CD4-positive, alpha-beta T cell treated with Interleukin-15 for 1 hour (primary cell): Measurements from ENCODE around the gene GRK1.
"Not testable (repeated sequence)": the region's sequence is repeated elsewhere in the genome, so short reads cannot be mapped to it uniquely, and the experiment has no call there.

Experiments used
- DNase-seq: peaks from one replicate; pipeline ENCODE4 v3.0.0-alpha.2; 2020

Gene GRK1

GRCh38 chr13:113666951-113667701 is at the start of gene GRK1:
GRK1 (plus strand) TSS chr13:113667219; CDS start chr13:113667387, 168 bp downstream.
- DNase-seq = no peak

DNA sequence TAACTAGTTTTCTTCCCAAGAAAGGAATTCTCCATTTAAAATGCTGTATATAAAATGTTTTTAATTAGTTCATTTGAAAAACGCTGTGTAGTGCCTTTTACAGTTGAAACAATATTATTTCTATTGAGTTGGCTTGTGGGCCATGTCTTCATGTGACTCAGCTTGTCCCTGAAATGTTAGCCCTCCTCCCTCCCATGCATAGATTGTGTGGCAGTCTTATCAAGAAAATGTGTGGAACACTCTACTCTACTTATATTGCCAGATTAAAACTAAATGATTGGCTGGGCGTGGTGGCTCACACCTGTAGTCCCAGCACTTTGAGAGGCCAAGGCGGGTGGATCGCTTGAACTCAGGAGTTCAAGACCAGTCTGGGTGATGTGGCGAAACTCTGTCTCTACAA is 49.1 kb upstream of the GRK1 start:
- DNase-seq = no peak

DNA sequence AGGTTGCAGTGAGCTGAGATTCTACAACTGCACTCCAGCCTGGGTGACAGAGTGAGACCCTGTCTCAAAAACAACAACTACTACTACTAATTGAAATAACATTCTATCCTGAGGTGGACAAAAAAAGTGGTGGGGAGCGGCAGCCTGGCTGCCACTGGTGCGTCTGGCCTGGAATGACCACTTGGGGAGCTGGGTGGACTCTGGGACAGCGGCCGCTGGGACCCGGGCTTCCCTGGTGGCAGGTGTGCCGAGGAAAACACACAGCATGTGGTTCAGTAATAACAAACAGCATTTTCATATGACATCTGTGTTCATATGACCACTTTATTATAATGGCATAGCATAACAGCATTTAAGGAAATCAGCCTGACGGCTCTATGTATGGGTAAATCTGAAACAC is 48.6 kb upstream of the GRK1 start:
- no peak for DNase-seq

DNA sequence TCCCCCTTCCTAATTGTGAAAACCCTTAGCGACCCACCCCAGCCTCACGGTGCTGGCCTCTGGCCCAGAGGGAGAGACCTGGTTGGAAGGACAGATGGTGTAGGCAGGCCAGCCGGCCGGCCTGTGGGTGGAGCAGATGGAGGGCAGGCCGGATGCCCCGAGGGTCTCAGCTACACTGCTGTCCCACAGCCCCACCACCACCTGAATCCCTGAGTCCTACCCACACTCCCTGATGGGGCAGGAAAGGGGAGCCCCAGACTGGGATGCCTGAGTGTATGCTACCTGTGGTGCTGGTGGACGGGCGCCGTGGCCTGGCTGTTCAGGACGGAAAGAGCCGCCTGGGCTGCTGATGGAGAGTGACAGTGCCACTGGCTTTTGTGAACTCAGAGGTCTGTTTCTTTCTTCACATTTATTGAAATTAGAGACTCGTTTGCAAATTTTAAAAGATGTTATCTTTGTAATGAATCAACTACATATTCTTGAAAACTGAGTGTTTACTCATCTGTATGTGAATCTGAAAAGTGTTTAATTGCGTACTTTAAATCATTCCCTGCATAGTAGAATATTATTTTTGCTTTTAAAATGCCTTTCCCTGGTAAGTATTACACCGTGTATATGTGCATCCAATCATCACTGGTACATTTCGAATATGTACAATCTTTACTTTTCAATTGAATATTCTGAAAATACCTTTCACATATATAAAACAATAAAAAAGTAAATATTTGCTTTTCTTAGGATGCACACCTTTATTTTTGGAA is 46.8 kb upstream of the GRK1 start:
- no peak for DNase-seq

DNA sequence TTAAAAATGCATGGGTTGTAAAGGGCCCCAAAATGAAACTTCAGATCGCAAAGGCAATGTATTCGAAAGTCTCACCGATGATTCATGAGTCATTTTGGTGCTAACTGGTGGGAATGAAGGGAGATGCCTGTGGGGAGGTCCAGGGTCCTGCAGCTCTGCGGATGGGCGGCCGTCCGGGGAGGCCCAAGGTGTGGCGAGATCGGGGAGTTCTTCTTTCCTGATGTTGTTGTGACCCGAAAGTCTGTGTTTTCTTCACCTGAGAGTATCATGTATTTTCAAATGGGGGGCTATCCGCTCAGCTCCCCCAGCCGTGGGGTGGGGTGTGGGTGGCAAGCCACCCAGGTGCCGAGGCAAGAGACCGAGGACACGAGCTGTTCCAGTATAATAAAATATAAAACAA is 46.0 kb upstream of the GRK1 start:
- DNase-seq = no peak

DNA sequence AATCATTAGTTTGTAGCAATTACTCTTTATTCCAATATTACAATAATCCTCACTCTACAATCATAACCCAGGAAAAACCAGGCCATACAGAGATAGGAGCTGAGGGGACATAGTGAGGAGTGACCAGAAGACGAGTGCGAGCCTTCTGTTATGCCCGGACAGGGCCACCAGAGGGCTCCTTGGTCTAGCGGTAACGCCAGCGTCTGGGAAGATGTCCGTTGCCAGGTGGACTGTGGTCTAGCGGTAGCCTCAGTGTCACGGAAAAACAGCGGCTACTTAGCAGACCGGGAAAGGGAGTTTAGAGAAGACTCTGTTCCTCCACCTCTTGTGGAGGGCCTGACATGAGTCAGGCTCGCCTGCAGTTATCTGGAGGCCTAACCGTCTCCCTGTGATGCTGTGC is 45.5 kb upstream of the GRK1 start:
- DNase-seq = not testable (repeated sequence)

DNA sequence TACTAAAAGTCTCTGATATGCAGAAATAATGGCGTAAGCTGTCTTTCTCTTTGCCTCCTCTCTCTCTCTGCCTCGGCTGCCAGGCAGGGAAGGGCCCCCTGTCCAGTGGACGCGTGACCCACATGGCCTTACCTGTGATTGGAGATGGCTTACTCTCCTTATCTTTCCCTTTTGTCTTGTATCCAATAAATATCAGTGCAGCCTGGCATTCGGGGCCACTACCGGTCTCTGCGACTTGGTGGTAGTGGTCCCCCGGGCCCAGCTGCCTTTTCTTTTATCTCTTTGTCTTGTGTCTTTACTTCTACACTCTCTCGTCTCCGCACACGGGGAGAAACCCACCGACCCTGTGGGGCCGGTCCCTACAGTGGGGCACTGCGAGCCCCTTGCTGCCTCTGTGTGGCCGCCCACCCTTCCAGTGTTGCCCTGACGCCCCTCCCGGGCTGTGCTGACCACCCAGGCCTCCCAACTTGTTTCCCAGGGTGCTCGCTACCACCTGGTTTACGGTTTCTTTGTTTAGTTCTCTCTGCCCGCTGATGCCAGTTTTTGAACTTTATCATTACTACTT is 45.0 kb upstream of the GRK1 start:
- not testable (repeated sequence) for DNase-seq

DNA sequence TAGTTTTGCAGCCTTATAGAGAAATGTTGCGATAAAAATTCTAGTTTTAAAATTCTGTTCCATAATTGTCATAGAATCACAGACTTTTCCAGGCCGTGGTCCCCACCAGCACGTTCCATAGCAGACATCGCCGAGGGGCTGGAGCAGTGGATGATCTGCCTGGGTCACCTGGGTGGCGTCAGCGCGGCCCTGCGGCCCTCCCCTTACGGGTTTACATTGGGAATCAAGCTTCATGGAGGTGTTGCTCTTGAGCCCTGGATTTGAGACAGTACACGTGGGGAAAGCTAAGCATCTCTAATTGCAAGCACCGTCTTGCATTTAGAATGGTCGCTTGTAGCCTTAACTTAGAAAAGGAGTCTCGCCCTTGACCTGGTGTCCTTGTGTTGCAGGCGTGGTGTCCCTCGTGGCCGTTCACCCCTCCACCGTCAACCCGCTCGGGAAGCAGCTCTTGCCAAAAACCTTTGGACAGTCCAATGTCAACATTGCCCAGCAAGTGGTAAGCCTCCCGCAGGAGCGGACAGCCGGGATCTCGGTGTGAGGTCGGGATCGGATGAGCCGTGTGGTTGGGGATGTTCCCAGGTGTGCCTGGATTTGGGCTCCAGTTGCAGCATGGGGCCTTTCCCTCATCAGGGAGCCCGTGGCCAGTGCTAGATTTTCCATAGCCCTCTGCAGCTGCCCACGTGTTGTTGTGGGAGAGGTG is 44.1 kb upstream of the GRK1 start:
- DNase-seq = no peak

- DNase-seq = no peak
Observed at GRCh38 chr13:113623491-113624234, 43.4 kb upstream of the GRK1 start.

- DNase-seq = no peak
Observed at GRCh38 chr13:113624235-113624587, 42.8 kb upstream of the GRK1 start.

GRCh38 chr13:113624640-113625304 is 42.2 kb upstream of the GRK1 start:
- DNase-seq = not testable (repeated sequence)

GRCh38 chr13:113625965-113626721 is 40.9 kb upstream of the GRK1 start:
- no peak for DNase-seq

- DNase-seq = no peak
Observed at GRCh38 chr13:113627136-113627535, 39.9 kb upstream of the GRK1 start.

GRCh38 chr13:113628291-113629270 is 38.4 kb upstream of the GRK1 start:
- DNase-seq = no peak

- no peak for DNase-seq
Observed at GRCh38 chr13:113629866-113630265, 37.2 kb upstream of the GRK1 start.

GRCh38 chr13:113630296-113630695 is 36.7 kb upstream of the GRK1 start:
- DNase-seq = no peak

DNA sequence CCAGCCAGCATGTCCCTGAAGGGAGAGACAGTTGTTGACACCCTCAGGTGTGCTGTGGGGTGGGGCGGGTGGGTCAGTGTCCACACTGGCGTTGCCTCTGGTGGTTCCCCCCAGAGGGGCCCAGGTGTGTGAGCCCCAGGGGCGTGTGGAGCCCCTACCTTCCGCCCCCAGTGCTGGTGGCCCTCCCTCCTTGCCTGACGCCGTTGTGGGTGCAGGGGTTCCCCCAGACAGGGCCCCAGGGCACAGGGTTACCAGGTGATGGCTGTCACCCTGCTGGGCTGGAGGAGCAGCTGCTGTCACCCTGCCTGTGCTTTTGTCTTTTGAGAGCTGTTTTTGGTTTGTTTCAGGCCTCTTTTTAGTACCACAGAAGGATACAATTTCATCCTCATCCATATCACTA is 36.2 kb upstream of the GRK1 start:
- no peak for DNase-seq

DNA sequence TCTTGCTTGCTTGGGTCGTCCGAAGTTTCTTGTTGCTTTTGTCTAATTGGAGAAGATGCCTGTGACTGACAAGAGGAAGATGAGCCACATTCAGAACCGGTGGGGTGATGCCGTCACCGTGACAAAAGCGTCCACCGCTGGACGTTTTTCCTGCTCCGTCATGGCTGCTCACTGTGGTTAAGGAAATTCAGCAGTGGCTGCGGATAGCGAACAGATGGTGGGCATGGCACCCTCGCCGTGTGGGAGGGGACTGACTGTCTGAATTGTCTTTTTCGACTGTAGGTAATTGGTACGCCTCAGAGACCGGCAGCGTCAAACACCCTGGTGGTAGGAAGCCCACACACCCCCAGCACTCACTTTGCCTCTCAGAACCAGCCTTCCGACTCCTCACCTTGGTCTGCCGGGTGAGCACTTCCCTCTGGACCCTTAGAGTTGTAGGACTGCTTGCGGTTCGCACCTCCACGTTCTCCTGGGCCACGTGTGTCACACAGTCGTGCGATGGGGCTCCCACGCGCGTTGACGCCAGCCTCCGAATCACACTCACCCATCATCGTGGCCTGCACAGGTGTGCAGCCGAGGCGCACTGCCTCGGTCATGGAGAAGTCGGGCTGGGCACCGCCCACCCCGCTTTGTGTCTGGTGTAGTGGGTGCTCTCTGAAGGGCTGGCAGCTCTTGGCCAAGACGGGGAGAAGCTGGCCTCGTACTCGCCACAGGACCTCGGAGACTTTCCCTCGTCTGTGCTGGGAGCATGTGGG is 35.5 kb upstream of the GRK1 start:
- no peak for DNase-seq
